ENCODE data around the gene ZSWIM2.

Gene ZSWIM2

GRCh38 chr2:186784930-186785329 lies 64.0 kb downstream of the ZSWIM2 start:
- no peaks in the 10 kb centered on the region for H3K79me2 ChIP-seq (ENCODE audit: insufficient read depth, low read depth)
- no peak overlapping the region for H3K4me3 ChIP-seq (IDR thresholded peaks at IDR 0.05; ENCODE audit: insufficient read depth, low read depth, low read length)
- no peak overlapping the region for H3K9ac ChIP-seq
- H2AFZ ChIP-seq (ENCODE audit: low read depth): no peak overlapping the region
- H3K36me3 ChIP-seq (ENCODE audit: insufficient read depth): no peaks in the 10 kb centered on the region
- no peak overlapping the region for H3K4me2 ChIP-seq
- no peaks in the 10 kb centered on the region for H4K20me1 ChIP-seq (ENCODE audit: insufficient read depth)
- TF ChIP-seq, protein P1, sequence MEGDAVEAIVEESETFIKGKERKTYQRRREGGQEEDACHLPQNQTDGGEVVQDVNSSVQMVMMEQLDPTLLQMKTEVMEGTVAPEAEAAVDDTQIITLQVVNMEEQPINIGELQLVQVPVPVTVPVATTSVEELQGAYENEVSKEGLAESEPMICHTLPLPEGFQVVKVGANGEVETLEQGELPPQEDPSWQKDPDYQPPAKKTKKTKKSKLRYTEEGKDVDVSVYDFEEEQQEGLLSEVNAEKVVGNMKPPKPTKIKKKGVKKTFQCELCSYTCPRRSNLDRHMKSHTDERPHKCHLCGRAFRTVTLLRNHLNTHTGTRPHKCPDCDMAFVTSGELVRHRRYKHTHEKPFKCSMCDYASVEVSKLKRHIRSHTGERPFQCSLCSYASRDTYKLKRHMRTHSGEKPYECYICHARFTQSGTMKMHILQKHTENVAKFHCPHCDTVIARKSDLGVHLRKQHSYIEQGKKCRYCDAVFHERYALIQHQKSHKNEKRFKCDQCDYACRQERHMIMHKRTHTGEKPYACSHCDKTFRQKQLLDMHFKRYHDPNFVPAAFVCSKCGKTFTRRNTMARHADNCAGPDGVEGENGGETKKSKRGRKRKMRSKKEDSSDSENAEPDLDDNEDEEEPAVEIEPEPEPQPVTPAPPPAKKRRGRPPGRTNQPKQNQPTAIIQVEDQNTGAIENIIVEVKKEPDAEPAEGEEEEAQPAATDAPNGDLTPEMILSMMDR (conservative IDR thresholded peaks at IDR 0.05; ENCODE audit: low read depth, low read length): no peak
- no peaks in the 10 kb centered on the region for H3K27me3 ChIP-seq (ENCODE audit: insufficient read depth, low read depth)
- no peak overlapping the region for H3K27ac ChIP-seq
- no peaks in the 10 kb centered on the region for H3K4me1 ChIP-seq (ENCODE audit: low read depth, poor library complexity, severe bottlenecking)

DNA sequence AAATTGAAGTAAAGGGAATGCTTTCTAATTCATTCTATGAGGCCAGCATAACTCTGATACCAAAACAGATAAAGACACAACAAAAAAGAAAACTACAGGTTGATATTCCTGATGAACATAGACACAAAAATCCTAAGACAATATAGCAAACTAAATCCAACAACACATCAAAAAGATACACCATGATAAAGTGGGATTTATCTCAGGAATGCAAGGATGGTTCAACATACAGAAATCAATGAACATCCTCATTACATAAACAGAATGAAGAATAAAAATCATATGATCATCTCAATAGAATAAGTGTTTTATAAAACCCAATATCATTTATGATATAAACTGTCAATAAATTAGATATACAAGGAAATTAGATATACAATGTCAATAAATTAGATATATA lies 65.7 kb downstream of the ZSWIM2 start:
- TF ChIP-seq, protein P1 (conservative IDR thresholded peaks at IDR 0.05; ENCODE audit: low read depth, low read length): no peak
- Histone ChIP-seq H3K27ac (no peak overlapping the region), H3K9ac (no peak overlapping the region), H3K79me2 (ENCODE audit: insufficient read depth, low read depth) (no peaks in the 10 kb centered on the region), H3K4me2 (no peak overlapping the region), H3K4me1 (ENCODE audit: low read depth, poor library complexity, severe bottlenecking) (no peaks in the 10 kb centered on the region), H2AFZ (ENCODE audit: low read depth) (no peak overlapping the region), H3K4me3 (IDR thresholded peaks at IDR 0.05; ENCODE audit: insufficient read depth, low read depth, low read length) (no peak overlapping the region), H3K36me3 (ENCODE audit: insufficient read depth) (no peaks in the 10 kb centered on the region), H4K20me1 (ENCODE audit: insufficient read depth) (no peaks in the 10 kb centered on the region), H3K27me3 (ENCODE audit: insufficient read depth, low read depth) (no peaks in the 10 kb centered on the region)

GRCh38 chr2:186780701-186781316 lies 68.2 kb downstream of the ZSWIM2 start:
- no peak overlapping the region for H3K27ac ChIP-seq
- TF ChIP-seq, protein P1 (conservative IDR thresholded peaks at IDR 0.05; ENCODE audit: low read depth, low read length): no peak
- no peaks in the 10 kb centered on the region for H4K20me1 ChIP-seq (ENCODE audit: insufficient read depth)
- no peaks in the 10 kb centered on the region for H3K4me1 ChIP-seq (ENCODE audit: low read depth, poor library complexity, severe bottlenecking)
- H3K79me2 ChIP-seq (ENCODE audit: insufficient read depth, low read depth): no peaks in the 10 kb centered on the region
- H2AFZ ChIP-seq (ENCODE audit: low read depth): no peak overlapping the region
- H3K9ac ChIP-seq: no peak overlapping the region
- H3K36me3 ChIP-seq (ENCODE audit: insufficient read depth): no peaks in the 10 kb centered on the region
- no peak overlapping the region for H3K4me2 ChIP-seq
- no peak overlapping the region for H3K4me3 ChIP-seq (IDR thresholded peaks at IDR 0.05; ENCODE audit: insufficient read depth, low read depth, low read length)
- no peaks in the 10 kb centered on the region for H3K27me3 ChIP-seq (ENCODE audit: insufficient read depth, low read depth)

Data from KMS-11 (cell line).